GM03348 (cell line): ENCODE results near the gene FAM13A.

Experiments used
- DNase-seq: peaks from one replicate; pipeline ENCODE4 v3.0.0; 2012; ENCODE audit warnings: low spot score

The FAM13A gene

GRCh38 chr4:88779431-88779830, 277.6 kb downstream of the FAM13A start:
- DNase-seq = no peak

GRCh38 chr4:88775529-88775928, 281.5 kb downstream of the FAM13A start:
- no peak for DNase-seq

GRCh38 chr4:88775026-88775425, 282.0 kb downstream of the FAM13A start:
- DNase-seq = no peak

GRCh38 chr4:88771883-88772450, 285.0 kb downstream of the FAM13A start:
- no peak for DNase-seq

GRCh38 chr4:88765729-88766128, 291.3 kb downstream of the FAM13A start:
- peak; percentile 79 for DNase-seq

- no peak for DNase-seq
Observed at GRCh38 chr4:88763075-88763474, 293.9 kb downstream of the FAM13A start.

- no peak for DNase-seq
Observed at GRCh38 chr4:88761861-88762523, 295.0 kb downstream of the FAM13A start.

GRCh38 chr4:88761342-88761741, 295.6 kb downstream of the FAM13A start:
- DNase-seq = no peak

- no peak for DNase-seq
Observed at GRCh38 chr4:88759895-88760290, 297.1 kb downstream of the FAM13A start.

- peak; percentile 34 for DNase-seq
Observed at GRCh38 chr4:88759039-88759894, 297.7 kb downstream of the FAM13A start.

- no peak for DNase-seq
Observed at GRCh38 chr4:88758264-88758663, 298.7 kb downstream of the FAM13A start.

GRCh38 chr4:88757776-88758175, 299.2 kb downstream of the FAM13A start:
- no peak for DNase-seq

GRCh38 chr4:88757067-88757466, 299.9 kb downstream of the FAM13A start:
- no peak for DNase-seq

GRCh38 chr4:88756149-88756548, 300.8 kb downstream of the FAM13A start:
- DNase-seq = no peak

GRCh38 chr4:88755454-88755853, 301.5 kb downstream of the FAM13A start:
- no peak for DNase-seq

GRCh38 chr4:88754796-88755195, 302.2 kb downstream of the FAM13A start:
- DNase-seq = no peak

- no peak for DNase-seq
Observed at GRCh38 chr4:88753658-88754571, 303.1 kb downstream of the FAM13A start.

- DNase-seq = no peak
Observed at GRCh38 chr4:88752754-88753153, 304.2 kb downstream of the FAM13A start.

- no peak for DNase-seq
Observed at GRCh38 chr4:88752076-88752463, 304.9 kb downstream of the FAM13A start.

GRCh38 chr4:88751258-88752075, 305.5 kb downstream of the FAM13A start:
- DNase-seq = no peak

- no peak for DNase-seq
Observed at GRCh38 chr4:88750369-88750768, 306.6 kb downstream of the FAM13A start.
